Stomach (tissue), 9 donors: ENCODE measurements around the gene MACO1. TPM values are rescaled to one million over a fixed set of nuclear protein-coding genes. Genes with fewer than 3 reads are reported as not detected.

ENCODE experiments used
- DNase-seq, 2 donors: peaks; one replicate each; pipeline versions ENCODE4 v3.0.0 to v3.0.0-alpha.2; 2013 to 2019
- H3K27ac ChIP-seq, 5 donors: fragments of 200-600 bp in 4 of 5; sonication (generic) in 4 of 5; one replicate each; pipeline ENCODE4 v1.5.1; 2013 to 2019; ENCODE audit warnings: mild to moderate bottlenecking in 1 of 5, moderate library complexity in 1 of 5
- H3K27me3 ChIP-seq, 3 donors: fragments of 200-600 bp; sonication (generic); one replicate each; pipeline ENCODE4 v1.5.1; 2017 to 2019; ENCODE audit warnings: mixed run types in 1 of 3
- H3K36me3 ChIP-seq, 4 donors: fragments of 200-600 bp; sonication (generic); 1 replicate in 3 of 4; 2 replicates in 1 of 4; pipeline ENCODE4 v1.5.1; 2016 to 2019
- H3K4me1 ChIP-seq, 4 donors: fragments of 200-600 bp; sonication (generic); one replicate each; pipeline ENCODE4 v1.5.1; 2016 to 2019
- H3K4me3 ChIP-seq, 4 donors: fragments of 200-600 bp; sonication (generic) in 3 of 4; one replicate each; pipeline ENCODE4 v1.5.1; 2016 to 2019; ENCODE audit warnings: mild to moderate bottlenecking in 1 of 4
- H3K9me3 ChIP-seq, 4 donors: fragments of 200-600 bp; sonication (generic); one replicate each; pipeline ENCODE4 v1.5.1; 2016 to 2019
- EP300 ChIP-seq: sonication (generic); formaldehyde crosslinking; IDR thresholded peaks from one replicate; pipeline ENCODE4 v1.6.1; 2017; ENCODE audit warnings: antibody characterized with exemption
- POLR2A ChIP-seq, 4 donors: fragments of 450-650 bp; IDR thresholded peaks; one replicate each; pipeline ENCODE4 v1.6.1; 2016; ENCODE audit warnings: antibody characterized with exemption in 4 of 4, control low read depth in 2 of 4, mild to moderate bottlenecking in 1 of 4, moderate library complexity in 1 of 4
- POLR2AphosphoS5 ChIP-seq, 3 donors: sonication (generic); formaldehyde crosslinking; IDR thresholded peaks; one replicate each; pipeline ENCODE4 v1.6.1; 2016; ENCODE audit warnings: antibody characterized with exemption in 3 of 3
- WGBS, 5 donors: extraction: QIAGEN DNeasy Blood & Tissue Kit in 3 of 5; methylation state at CpG; one replicate each; pipeline versions ENCODE4 v1.1.5 to v1.1.7; 2013 to 2018; 5-methylcytosine and 5-hydroxymethylcytosine counted together
- intact Hi-C: fragments of 100-400 bp; cut with DNase I; formaldehyde crosslinking; loops from one replicate; pipeline ENCODE4 v1.15.1; 2023; ENCODE audit warnings: low total_unique reads
- polyA plus RNA-seq, 3 donors: library from polyadenylated mRNA; stranded (reverse); fragments of 200-250 nt; gene quantifications; one replicate each; pipeline ENCODE4 v1.2.3, GENCODE V29; 2013
- total RNA-seq, 5 donors: library from RNA; depleted of rRNA; stranded (reverse); fragments of >200 nt; gene quantifications; one replicate each; pipeline versions ENCODE4 v1.1.0 to v1.2.3, GENCODE V29; 2014 to 2016
- TF ChIP-seq, protein P1 (sequence below), 7 experiments: fragments of 450-650 bp in 4 of 7; fragments of 200-600 bp in 3 of 7; sonication (generic) in 3 of 7; IDR thresholded peaks; one replicate each; pipeline ENCODE4 v1.5.1; 2016 to 2019; ENCODE audit warnings: antibody characterized with exemption in 7 of 7, control low read depth in 2 of 7, mild to moderate bottlenecking in 1 of 7
- donor health status: healthy with polysubstance abuse.
- donor health status: Bipolar disorder and iron deficiency.
- donor health status: healthy.

The MACO1 gene
- total and polyA plus RNA-seq, 8 donors, result 4.9 to 19.8 (median 11.3) TPM

DNA sequence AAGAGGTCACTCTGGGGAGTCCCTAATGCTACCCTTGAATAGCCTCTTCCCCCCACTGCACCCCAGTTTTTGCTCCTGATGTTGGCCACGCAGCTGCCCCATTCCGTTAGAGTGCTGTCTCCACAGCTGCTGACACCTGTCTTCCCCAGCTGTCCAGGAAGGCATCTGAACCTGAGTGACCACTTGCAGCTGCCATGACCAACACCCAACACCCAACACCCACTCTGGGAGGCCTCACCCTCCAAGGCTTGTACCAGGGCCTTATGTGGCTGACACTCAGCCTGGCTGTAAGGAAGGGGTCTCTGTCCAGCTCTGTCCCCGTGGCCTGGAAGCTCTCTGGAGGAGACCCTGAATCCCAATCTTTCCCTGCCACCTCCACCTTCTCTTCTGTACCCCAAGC lies 86.0 kb downstream of the MACO1 start:
- DNase-seq, result no peak
- Histone ChIP-seq H3K4me1 (no peaks in the 10 kb centered on the region), H3K27me3 (no peaks in the 10 kb centered on the region), H3K36me3 (no peaks in the 10 kb centered on the region), H3K27ac (no peak overlapping the region), H3K9me3 (no peaks in the 10 kb centered on the region), H3K4me3 (no peak overlapping the region)
- intact Hi-C loops, result no loop called here
- TF ChIP-seq POLR2AphosphoS5 (IDR thresholded peaks at IDR 0.05) (no peak), EP300 (no peak), POLR2A (IDR thresholded peaks at IDR 0.05) (no peak)
- TF ChIP-seq, protein P1, sequence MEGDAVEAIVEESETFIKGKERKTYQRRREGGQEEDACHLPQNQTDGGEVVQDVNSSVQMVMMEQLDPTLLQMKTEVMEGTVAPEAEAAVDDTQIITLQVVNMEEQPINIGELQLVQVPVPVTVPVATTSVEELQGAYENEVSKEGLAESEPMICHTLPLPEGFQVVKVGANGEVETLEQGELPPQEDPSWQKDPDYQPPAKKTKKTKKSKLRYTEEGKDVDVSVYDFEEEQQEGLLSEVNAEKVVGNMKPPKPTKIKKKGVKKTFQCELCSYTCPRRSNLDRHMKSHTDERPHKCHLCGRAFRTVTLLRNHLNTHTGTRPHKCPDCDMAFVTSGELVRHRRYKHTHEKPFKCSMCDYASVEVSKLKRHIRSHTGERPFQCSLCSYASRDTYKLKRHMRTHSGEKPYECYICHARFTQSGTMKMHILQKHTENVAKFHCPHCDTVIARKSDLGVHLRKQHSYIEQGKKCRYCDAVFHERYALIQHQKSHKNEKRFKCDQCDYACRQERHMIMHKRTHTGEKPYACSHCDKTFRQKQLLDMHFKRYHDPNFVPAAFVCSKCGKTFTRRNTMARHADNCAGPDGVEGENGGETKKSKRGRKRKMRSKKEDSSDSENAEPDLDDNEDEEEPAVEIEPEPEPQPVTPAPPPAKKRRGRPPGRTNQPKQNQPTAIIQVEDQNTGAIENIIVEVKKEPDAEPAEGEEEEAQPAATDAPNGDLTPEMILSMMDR (IDR thresholded peaks at IDR 0.05), result no peak
- WGBS, 5 donors, result 77 to 96% (median 78%) methylated on average over 3 of the region's 3 CpGs

DNA sequence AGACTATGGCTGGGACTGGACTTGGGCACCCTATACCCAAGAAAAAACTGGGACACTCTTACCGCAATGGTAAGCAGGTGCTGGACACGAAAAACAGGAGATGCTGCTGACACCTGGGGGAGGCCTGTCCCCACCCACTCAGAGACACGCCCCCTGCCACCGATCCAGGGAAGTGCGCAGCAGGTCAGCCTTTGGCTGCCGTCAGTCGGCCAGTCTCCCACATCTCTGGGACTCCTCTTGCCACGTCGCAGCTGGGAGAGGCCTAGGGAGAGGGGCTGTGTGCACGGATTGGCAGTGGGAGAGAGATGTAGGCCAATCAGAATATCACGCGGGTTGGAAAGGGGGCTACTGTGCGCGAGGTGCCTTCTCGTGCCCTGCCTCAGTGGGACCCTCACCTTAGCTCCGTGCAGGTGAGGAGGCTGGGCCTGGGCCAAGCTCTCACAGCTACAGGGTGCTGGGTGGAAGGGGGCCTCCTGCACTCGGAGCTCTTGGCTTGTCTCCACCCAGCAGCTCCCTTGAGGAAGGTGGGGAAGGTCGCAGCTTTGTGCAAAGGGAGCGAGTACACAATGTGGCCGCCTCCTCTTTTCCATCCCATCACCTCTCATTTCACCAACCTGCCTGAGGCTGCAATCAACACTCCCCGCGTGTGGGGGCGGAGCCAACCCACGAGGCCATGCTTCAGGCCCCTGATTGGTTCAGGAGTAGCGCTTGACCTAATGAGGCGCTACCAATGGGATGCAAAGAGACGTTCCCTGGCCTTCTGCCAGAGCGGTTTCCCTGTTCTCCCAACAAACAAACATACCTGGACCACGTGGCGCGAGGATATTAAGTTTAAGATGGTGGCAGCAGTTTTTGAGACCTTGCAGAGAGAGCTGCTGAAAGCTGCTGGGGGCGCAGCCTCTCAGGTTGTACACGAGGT lies 87.0 kb downstream of the MACO1 start:
- no peaks in the 10 kb centered on the region for H3K4me1 ChIP-seq
- H3K36me3 ChIP-seq, result no peaks in the 10 kb centered on the region
- H3K4me3 ChIP-seq, result no peak overlapping the region
- no peaks in the 10 kb centered on the region for H3K9me3 ChIP-seq
- intact Hi-C loops, result no loop called here
- no peaks in the 10 kb centered on the region for H3K27me3 ChIP-seq
- DNase-seq, result no peak
- H3K27ac ChIP-seq, result no peak overlapping the region
- TF ChIP-seq EP300, result no peak
- TF ChIP-seq POLR2A (IDR thresholded peaks at IDR 0.05), result no peak
- TF ChIP-seq POLR2AphosphoS5 (IDR thresholded peaks at IDR 0.05), result no peak
- TF ChIP-seq, protein P1 (IDR thresholded peaks at IDR 0.05), result no peak
- WGBS, 5 donors, result 72 to 83% (median 78%) methylated on average over 23 to 33 of the region's 33 CpGs

DNA sequence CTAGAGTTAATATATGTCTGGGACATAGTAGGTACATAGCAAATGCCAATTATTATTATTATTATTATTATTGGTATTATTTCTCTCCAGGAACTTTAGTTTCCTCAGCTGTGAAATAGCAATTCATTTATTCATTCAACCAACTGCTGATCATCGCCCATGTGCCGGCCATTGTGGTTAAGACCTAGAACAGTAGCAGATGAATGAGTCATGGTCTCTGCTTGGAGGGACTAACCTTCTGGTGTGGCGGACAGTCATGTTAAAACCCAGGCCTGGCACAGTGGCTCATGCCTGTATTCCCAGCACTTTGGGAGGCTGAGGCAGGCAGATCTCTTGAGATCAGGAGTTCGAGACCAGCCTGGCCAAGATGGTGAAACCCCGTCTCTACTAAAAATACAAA lies 88.9 kb downstream of the MACO1 start:
- 83 to 93% (median 87%) methylated on average over 5 of the region's 5 CpGs for WGBS, 5 donors
- intact Hi-C loops, result no loop called here
- Histone ChIP-seq H3K27ac (no peak overlapping the region), H3K9me3 (no peaks in the 10 kb centered on the region), H3K4me3 (no peak overlapping the region), H3K27me3 (no peaks in the 10 kb centered on the region), H3K4me1 (no peaks in the 10 kb centered on the region), H3K36me3 (no peaks in the 10 kb centered on the region)
- DNase-seq, result no peak
- TF ChIP-seq, protein P1 (IDR thresholded peaks at IDR 0.05), result no peak
- TF ChIP-seq POLR2AphosphoS5 (IDR thresholded peaks at IDR 0.05) (no peak), POLR2A (IDR thresholded peaks at IDR 0.05) (no peak), EP300 (no peak)

DNA sequence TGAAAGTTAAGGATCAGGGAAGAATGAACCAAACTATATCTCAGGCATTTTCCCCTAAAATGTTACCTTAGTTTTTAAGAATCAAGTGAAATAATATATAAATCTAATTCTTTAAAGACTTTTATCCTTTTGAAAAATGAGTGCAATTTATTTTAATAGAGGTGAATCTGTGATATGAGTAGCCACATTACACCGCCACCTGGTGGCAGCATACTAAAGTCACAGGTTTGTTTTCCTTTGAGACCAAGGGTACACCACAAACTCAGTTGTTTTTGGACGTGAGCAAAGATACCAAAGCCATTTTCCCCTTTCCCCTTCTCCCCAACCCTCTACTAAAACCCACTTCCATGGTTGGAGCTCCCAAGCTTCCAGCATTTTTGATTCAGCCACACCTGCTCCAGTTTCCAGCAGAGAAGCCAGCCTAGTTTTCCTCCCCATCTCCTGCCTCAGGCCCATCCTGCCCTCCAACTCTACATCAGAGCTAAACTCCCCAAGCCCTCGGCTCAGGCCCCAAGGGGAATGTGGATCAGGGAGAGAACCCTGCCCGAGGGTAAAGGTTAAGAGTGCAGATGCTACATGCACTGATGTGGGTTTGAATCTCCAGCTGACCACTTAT lies 89.9 kb downstream of the MACO1 start:
- Histone ChIP-seq H3K27ac (no peak overlapping the region), H3K27me3 (no peaks in the 10 kb centered on the region), H3K36me3 (no peaks in the 10 kb centered on the region), H3K4me1 (no peaks in the 10 kb centered on the region), H3K4me3 (no peak overlapping the region), H3K9me3 (peaks cover 0 to 9% (median 4%) of the 10 kb centered on the region in 4 donors)
- TF ChIP-seq EP300, result no peak
- TF ChIP-seq, protein P1 (IDR thresholded peaks at IDR 0.05), result peak in 5 of 7 experiments; percentile 58 to 87 (median 79)
- TF ChIP-seq POLR2A (IDR thresholded peaks at IDR 0.05), result no peak
- no peak for TF ChIP-seq POLR2AphosphoS5 (IDR thresholded peaks at IDR 0.05)
- 6 to 12% (median 9%) methylated on average over 4 of the region's 4 CpGs for WGBS, 5 donors
- peak; percentile 75 to 85 for DNase-seq
- intact Hi-C loops, result no loop called here
